Lower leg skin (tissue), 3 donors: Measurements from ENCODE around the gene CSNK1D.

Experiments used
- CTCF ChIP-seq, 3 donors: fragments of 450-650 bp; IDR thresholded peaks; one replicate each; pipeline ENCODE4 v1.5.1; 2016; ENCODE audit warnings: antibody characterized with exemption in 3 of 3, mild to moderate bottlenecking in 3 of 3, moderate library complexity in 2 of 3
- POLR2A ChIP-seq, 2 donors: fragments of 450-650 bp; IDR thresholded peaks; one replicate each; pipeline ENCODE4 v1.6.1; 2016 to 2017; ENCODE audit warnings: antibody characterized with exemption in 2 of 2, mild to moderate bottlenecking in 1 of 2, moderate library complexity in 1 of 2

DNA sequence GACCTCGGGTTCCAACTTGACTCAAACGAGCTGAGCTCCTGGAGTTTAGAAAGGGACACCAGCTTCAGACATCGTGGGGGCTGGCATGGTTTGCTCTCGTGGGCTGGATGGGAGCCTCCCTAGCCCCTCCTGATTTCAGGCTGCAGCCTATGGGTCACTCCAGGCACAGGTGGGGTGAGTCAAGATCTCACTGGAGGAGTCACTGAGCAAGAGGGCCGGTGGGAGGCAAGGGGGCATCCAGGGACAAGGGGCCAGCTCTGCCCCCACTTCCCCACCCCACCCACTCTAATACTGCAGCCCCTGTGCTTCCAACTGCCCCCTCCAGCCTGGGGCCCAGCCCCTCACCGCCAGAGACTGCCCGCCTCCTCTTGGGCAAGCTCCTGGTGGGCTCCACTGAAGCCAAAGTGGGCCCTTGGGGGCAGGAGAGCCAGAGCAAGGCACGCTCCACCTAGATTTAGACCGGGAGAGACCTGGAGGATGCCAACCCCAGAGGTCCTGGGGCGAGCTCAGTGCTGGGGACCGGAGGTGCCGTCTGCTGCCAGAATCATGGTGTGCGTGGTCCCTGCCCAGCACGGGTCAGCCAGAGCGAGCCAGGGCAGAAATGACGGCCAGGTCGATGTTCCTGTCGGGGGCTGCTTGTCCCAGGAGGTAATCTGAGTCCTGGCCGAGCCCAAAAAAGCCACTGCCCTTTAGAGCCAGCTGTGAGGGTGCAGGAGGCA lies 38.3 kb downstream of the CSNK1D start:
- TF ChIP-seq CTCF (IDR thresholded peaks at IDR 0.05): no peak
- no peak for TF ChIP-seq POLR2A (IDR thresholded peaks at IDR 0.05)
